HepG2 (cell line): ENCODE results near the gene LRSAM1. TPM values are rescaled to one million over a fixed set of nuclear protein-coding genes. Genes with fewer than 3 reads are reported as not detected.
A peak's percentile ranks its signal among the peaks of the same experiment; 100 is the strongest.

Experiments
- ARNTL ChIP-seq: sonication (generic); formaldehyde crosslinking; IDR thresholded peaks from 2 replicates; pipeline ENCODE4 v1.4.0; 2020; ENCODE audit warnings: mild to moderate bottlenecking, missing genetic modification reagents
- BRD4 ChIP-seq: sonication (generic); formaldehyde crosslinking; IDR thresholded peaks from 2 replicates; pipeline ENCODE4 v1.4.0; 2020; ENCODE audit warnings: missing genetic modification reagents
- CEBPG ChIP-seq: IDR thresholded peaks from 2 replicates; pipeline ENCODE4 v1.6.1; 2016
- CTCF ChIP-seq: sonication (generic); formaldehyde crosslinking; IDR thresholded peaks from 2 replicates; pipeline ENCODE4 v1.5.0; 2020; ENCODE audit warnings: mild to moderate bottlenecking, missing genetic modification reagents, moderate library complexity
- FIP1L1 ChIP-seq: fragments of 200-400 bp; formaldehyde crosslinking; IDR thresholded peaks from 2 replicates; pipeline ENCODE4 v1.6.1; 2018; ENCODE audit warnings: low read depth, mild to moderate bottlenecking, low read length, moderate library complexity, borderline replicate concordance; ENCODE audit not compliant: insufficient read depth
- FUBP1 ChIP-seq: sonication (generic); formaldehyde crosslinking; IDR thresholded peaks from 2 replicates; pipeline ENCODE4 v1.5.1; 2020; ENCODE audit warnings: missing genetic modification reagents, mild to moderate bottlenecking, borderline replicate concordance
- JARID2 ChIP-seq: sonication (generic); formaldehyde crosslinking; IDR thresholded peaks from 2 replicates; pipeline ENCODE4 v1.8.1; 2023; ENCODE audit warnings: missing genetic modification reagents, inconsistent platforms; ENCODE audit not compliant: insufficient replicate concordance
- KLF16 ChIP-seq, 2 experiments: sonication (generic) in 1 of 2; formaldehyde crosslinking in 1 of 2; IDR thresholded peaks; 2 replicates each; pipeline versions ENCODE4 v1.6.1 to v1.8.0; 2016 to 2023; ENCODE audit warnings: missing genetic modification reagents in 2 of 2, missing compliant biosample characterization in 1 of 2
- NFIB ChIP-seq: sonication (generic); formaldehyde crosslinking; IDR thresholded peaks from 2 replicates; pipeline ENCODE4 v1.9.0; 2021; ENCODE audit warnings: missing genetic modification reagents, mild to moderate bottlenecking, borderline replicate concordance
- NFIC ChIP-seq: IDR thresholded peaks from 2 replicates; pipeline ENCODE4 v1.6.1; 2012; ENCODE audit warnings: mild to moderate bottlenecking, low read length, inconsistent platforms
- NR0B2 ChIP-seq: sonication (generic); formaldehyde crosslinking; IDR thresholded peaks from 2 replicates; pipeline ENCODE4 v1.4.0; 2020; ENCODE audit warnings: mild to moderate bottlenecking, missing genetic modification reagents
- PAXIP1 ChIP-seq: sonication (generic); formaldehyde crosslinking; conservative IDR thresholded peaks from 2 replicates; pipeline ENCODE4 v1.4.0; 2020; ENCODE audit warnings: mild to moderate bottlenecking, missing genetic modification reagents, moderate library complexity
- RBM22 ChIP-seq: fragments of 200-400 bp; formaldehyde crosslinking; optimal IDR thresholded peaks from 2 replicates; pipeline ENCODE3; 2017; ENCODE audit warnings: mild to moderate bottlenecking, low read length, moderate library complexity
- TERF1 ChIP-seq: sonication (generic); formaldehyde crosslinking; IDR thresholded peaks from 2 replicates; pipeline ENCODE4 v1.8.0; 2022; ENCODE audit warnings: mild to moderate bottlenecking, missing genetic modification reagents, moderate library complexity
- ZBTB7B ChIP-seq: sonication (generic); formaldehyde crosslinking; IDR thresholded peaks from 2 replicates; pipeline ENCODE4 v1.4.0; 2020; ENCODE audit warnings: missing genetic modification reagents
- ZNF512 ChIP-seq: sonication (generic); formaldehyde crosslinking; IDR thresholded peaks from 2 replicates; pipeline ENCODE4 v1.4.0; 2020; ENCODE audit warnings: mild to moderate bottlenecking, missing genetic modification reagents
- ZNF691 ChIP-seq: sonication (generic); formaldehyde crosslinking; IDR thresholded peaks from 2 replicates; pipeline ENCODE4 v1.4.0; 2020; ENCODE audit warnings: missing genetic modification reagents, low read depth, mild to moderate bottlenecking, borderline replicate concordance
- polyA plus RNA-seq, 8 experiments: library from polyadenylated mRNA; depleted of rRNA in 3 of 8; stranded (reverse) in 7 of 8; unstranded in 1 of 8; fragments of >200 nt; fragmentation: Illumina TruSeq in 4 of 8; extraction: Trizol in 4 of 8; gene quantifications; 2 replicates each; pipeline versions ENCODE4 v1.2.1 to v1.2.3, GENCODE V29; 2011 to 2016; ENCODE audit warnings: low read depth in 4 of 8, missing spikeins in 1 of 8, mixed read lengths in 1 of 8; ENCODE audit not compliant: insufficient read depth in 1 of 8
- total RNA-seq, 5 experiments: library from RNA; depleted of rRNA; stranded (reverse); fragments of >200 nt; fragmentation: Illumina TruSeq; extraction: Trizol; gene quantifications; 2 replicates each; pipeline ENCODE4 v1.2.3, GENCODE V29; 2016; ENCODE audit warnings: low read depth in 1 of 5

LRSAM1 gene
- total and polyA plus RNA-seq, 2 of the 13 experiments (the other 11 are each of a cell fraction or from before 2014, with no cell fraction given) = 8.7 to 10.2 TPM

- no peak for TF ChIP-seq ZNF691 (CRISPR knock-in tag)
- TF ChIP-seq ZBTB7B (CRISPR knock-in tag) = peak; percentile 19; the same call in 1 of the 2 replicates
- TF ChIP-seq NR0B2 (CRISPR knock-in tag) = no peak
- TF ChIP-seq BRD4 (CRISPR knock-in tag) = no peak
- TF ChIP-seq CEBPG (CRISPR knock-in tag) = no peak
- TF ChIP-seq ZNF512 (CRISPR knock-in tag) = no peak
- TF ChIP-seq FIP1L1 = no peak
- TF ChIP-seq JARID2 = no peak
- no peak for TF ChIP-seq ARNTL
- TF ChIP-seq PAXIP1 (CRISPR knock-in tag) = 0 out of 2 replicates have a peak, but pooled peaks have one; percentile 10
- TF ChIP-seq KLF16 (CRISPR knock-in tag; IDR thresholded peaks at IDR 0.05) = no peak
- TF ChIP-seq FUBP1 (CRISPR knock-in tag) = no peak
- TF ChIP-seq CTCF = no peak
- TF ChIP-seq NFIB (CRISPR knock-in tag) = no peak
- TF ChIP-seq TERF1 (CRISPR knock-in tag) = no peak
- no peak for TF ChIP-seq RBM22
- no peak for TF ChIP-seq NFIC
These were observed 223 bp downstream of the LRSAM1 start (continued) for GRCh38 chr9:127451608-127451857.
